Endothelial cell of umbilical vein (primary cell): Measurements from ENCODE around the gene KRTAP3-3.

ENCODE experiments used
- CTCF ChIP-seq, 2 donors: IDR thresholded peaks; 1 replicate in 1 of 2; 2 replicates in 1 of 2; pipeline ENCODE4 v1.5.1; 2011; ENCODE audit warnings: low read length in 2 of 2, mild to moderate bottlenecking in 2 of 2, moderate library complexity in 2 of 2, control low read depth in 1 of 2, inconsistent platforms in 1 of 2, low read depth in 1 of 2; ENCODE audit not compliant: insufficient read depth in 1 of 2; ENCODE audit errors: extremely low read depth in 1 of 2
- GATA2 ChIP-seq: IDR thresholded peaks from 2 replicates; pipeline ENCODE4 v1.7.0; 2011; ENCODE audit warnings: low read depth, mild to moderate bottlenecking, moderate library complexity, mixed read lengths, low read length; ENCODE audit not compliant: insufficient read length, insufficient read depth
- MAX ChIP-seq: IDR thresholded peaks from 2 replicates; pipeline ENCODE4 v1.6.1; 2011; ENCODE audit not compliant: insufficient read depth, insufficient read length
- POLR2A ChIP-seq: IDR thresholded peaks from 2 replicates; pipeline ENCODE4 v1.6.1; 2012; ENCODE audit warnings: low read depth, mild to moderate bottlenecking, control low read depth, low read length

- no peak for TF ChIP-seq POLR2A
- TF ChIP-seq CTCF (IDR thresholded peaks at IDR 0.05; ENCODE audit: extremely low read depth in 1 of 2, insufficient read depth in 1 of 2, low read depth in 1 of 2, low read length in 2 of 2) = no peak
- no peak for TF ChIP-seq MAX
- TF ChIP-seq GATA2 = no peak
Measured at GRCh38 chr17:41010441-41010840, 16.5 kb upstream of the KRTAP3-3 start.
